HL-60 (cell line): ENCODE results near the gene CYB5R4.

Experiments used
- POLR2AphosphoS5 ChIP-seq: IDR thresholded peaks from 2 replicates; pipeline ENCODE4 v1.6.1; 2012; ENCODE audit warnings: low read depth
- TF ChIP-seq, protein P1 (sequence below): IDR thresholded peaks from one replicate; pipeline ENCODE4 v1.5.1; 2011; ENCODE audit warnings: low read length, control low read depth, inconsistent platforms; ENCODE audit not compliant: insufficient read depth

- no peak for TF ChIP-seq POLR2AphosphoS5
- TF ChIP-seq, protein P1, sequence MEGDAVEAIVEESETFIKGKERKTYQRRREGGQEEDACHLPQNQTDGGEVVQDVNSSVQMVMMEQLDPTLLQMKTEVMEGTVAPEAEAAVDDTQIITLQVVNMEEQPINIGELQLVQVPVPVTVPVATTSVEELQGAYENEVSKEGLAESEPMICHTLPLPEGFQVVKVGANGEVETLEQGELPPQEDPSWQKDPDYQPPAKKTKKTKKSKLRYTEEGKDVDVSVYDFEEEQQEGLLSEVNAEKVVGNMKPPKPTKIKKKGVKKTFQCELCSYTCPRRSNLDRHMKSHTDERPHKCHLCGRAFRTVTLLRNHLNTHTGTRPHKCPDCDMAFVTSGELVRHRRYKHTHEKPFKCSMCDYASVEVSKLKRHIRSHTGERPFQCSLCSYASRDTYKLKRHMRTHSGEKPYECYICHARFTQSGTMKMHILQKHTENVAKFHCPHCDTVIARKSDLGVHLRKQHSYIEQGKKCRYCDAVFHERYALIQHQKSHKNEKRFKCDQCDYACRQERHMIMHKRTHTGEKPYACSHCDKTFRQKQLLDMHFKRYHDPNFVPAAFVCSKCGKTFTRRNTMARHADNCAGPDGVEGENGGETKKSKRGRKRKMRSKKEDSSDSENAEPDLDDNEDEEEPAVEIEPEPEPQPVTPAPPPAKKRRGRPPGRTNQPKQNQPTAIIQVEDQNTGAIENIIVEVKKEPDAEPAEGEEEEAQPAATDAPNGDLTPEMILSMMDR, result no peak
Observed at GRCh38 chr6:83846291-83846690, 13.2 kb upstream of the CYB5R4 start.
